Thoracic aorta (tissue), 2 donors: Measurements from ENCODE around the gene ODAD2. TPM values are rescaled to one million over a fixed set of nuclear protein-coding genes. Genes with fewer than 3 reads are reported as not detected.
A peak's percentile ranks its signal among the peaks of the same experiment; 100 is the strongest.

Experiments
- ATAC-seq: fragments of 150-250 bp; one replicate; pipeline ENCODE4 v1.8.0; 2017; ENCODE audit warnings: low read depth; ENCODE audit not compliant: insufficient number of reproducible peaks, low FRiP score
- DNase-seq: peaks from one replicate; pipeline ENCODE4 v3.0.0-alpha.2; 2020; ENCODE audit warnings: low spot score
- H3K27ac ChIP-seq, 2 donors: fragments of 200-600 bp; sonication (generic); 1 replicate in 1 of 2; 2 replicates in 1 of 2; pipeline ENCODE4 v1.5.1; 2016; ENCODE audit warnings: mild to moderate bottlenecking in 2 of 2, moderate library complexity in 2 of 2
- H3K27me3 ChIP-seq: fragments of 200-600 bp; sonication (generic); replicated peaks from 2 replicates; pipeline ENCODE4 v1.6.0; 2016; ENCODE audit warnings: mild to moderate bottlenecking; ENCODE audit not compliant: insufficient read depth
- H3K36me3 ChIP-seq: fragments of 200-600 bp; sonication (generic); one replicate; pipeline ENCODE4 v1.5.1; 2016
- H3K4me1 ChIP-seq, 2 donors: fragments of 200-600 bp; sonication (generic); 1 replicate in 1 of 2; 2 replicates in 1 of 2; pipeline versions ENCODE4 v1.5.1 to v1.6.0; 2016; ENCODE audit warnings: low read depth in 2 of 2, mild to moderate bottlenecking in 1 of 2; ENCODE audit not compliant: control insufficient read depth in 1 of 2
- H3K4me3 ChIP-seq: fragments of 200-600 bp; sonication (generic); 2 replicates; pipeline ENCODE4 v1.5.1; 2016; ENCODE audit warnings: mild to moderate bottlenecking
- H3K9me3 ChIP-seq: fragments of 200-600 bp; sonication (generic); 2 replicates; pipeline ENCODE4 v1.5.1; 2016
- CTCF ChIP-seq: fragments of 200-600 bp; sonication (generic); IDR thresholded peaks from one replicate; pipeline ENCODE4 v1.5.1; 2019; ENCODE audit warnings: antibody characterized with exemption
- total RNA-seq, 2 donors: library from RNA; depleted of rRNA; stranded (reverse); fragments of >200 nt; gene quantifications; one replicate each; pipeline versions ENCODE4 v1.1.0 to v1.2.3, GENCODE V29; 2016

The ODAD2 gene
- total RNA-seq, 2 donors from 2014 or later = 0.54 to 4.3 TPM

DNA sequence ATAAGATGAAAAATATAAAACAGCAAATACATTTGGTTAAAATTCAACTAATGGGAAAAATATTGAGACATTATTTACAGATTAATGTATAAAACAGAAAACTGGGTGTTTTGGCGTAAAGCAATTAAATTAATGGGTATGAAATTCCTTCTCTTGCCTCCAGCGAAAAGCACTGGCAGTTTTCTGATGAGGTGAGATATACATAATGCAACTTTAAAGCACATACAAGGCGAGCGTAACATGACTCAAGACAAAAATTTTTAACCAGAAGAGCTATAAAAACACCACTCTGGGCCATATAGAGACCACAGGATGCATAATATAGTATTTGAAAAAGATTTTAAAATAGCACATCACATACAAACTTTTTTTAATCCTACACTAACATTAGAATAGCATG lies 120.6 kb downstream of the ODAD2 start:
- Histone ChIP-seq H3K36me3 (no peaks in the 10 kb centered on the region), H3K27ac (no peak overlapping the region), H3K4me3 (no peak overlapping the region), H3K27me3 (no peaks in the 10 kb centered on the region), H3K4me1 (no peaks in the 10 kb centered on the region), H3K9me3 (no peaks in the 10 kb centered on the region)
- no peak for DNase-seq
- no peak for TF ChIP-seq CTCF
- ATAC-seq = no peak

GRCh38 chr10:27865221-27865635 lies 133.7 kb downstream of the ODAD2 start:
- no peak for TF ChIP-seq CTCF
- Histone ChIP-seq H3K27ac (no peak overlapping the region), H3K4me3 (no peak overlapping the region), H3K4me1 (peaks cover 0 to 6% of the 10 kb centered on the region in 2 donors), H3K27me3 (no peaks in the 10 kb centered on the region), H3K36me3 (no peaks in the 10 kb centered on the region), H3K9me3 (no peaks in the 10 kb centered on the region)
- DNase-seq = no peak
- no peak for ATAC-seq

DNA sequence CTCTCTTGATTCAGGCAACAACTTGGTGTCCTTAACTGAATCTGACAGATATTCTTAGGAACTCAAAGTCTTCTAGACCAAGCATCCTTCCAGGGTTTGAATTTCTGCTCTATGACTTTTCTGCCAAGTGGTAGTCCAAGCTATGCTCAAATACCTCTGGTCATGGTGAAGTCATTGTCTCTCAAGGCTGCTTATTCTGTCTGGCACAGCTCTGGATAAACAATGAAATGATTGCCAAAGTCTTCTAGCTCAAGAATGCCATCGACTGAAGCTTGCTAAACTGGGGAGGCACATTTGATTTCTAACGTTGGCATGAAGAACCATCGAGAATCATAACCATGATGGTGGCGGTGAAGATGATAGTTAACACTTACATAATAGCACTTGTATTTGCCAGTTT lies 137.1 kb downstream of the ODAD2 start:
- no peaks in the 10 kb centered on the region for H3K9me3 ChIP-seq
- DNase-seq (no peak), ATAC-seq (no peak)
- no peak for TF ChIP-seq CTCF
- H3K36me3 ChIP-seq = no peaks in the 10 kb centered on the region
- H3K4me3 ChIP-seq = no peak overlapping the region
- peaks cover 0 to 6% of the 10 kb centered on the region in 2 donors for H3K4me1 ChIP-seq
- no peaks in the 10 kb centered on the region for H3K27me3 ChIP-seq
- H3K27ac ChIP-seq = no peak overlapping the region

- ATAC-seq (no peak), DNase-seq (no peak)
- no peaks in the 10 kb centered on the region for H3K36me3 ChIP-seq
- no peaks in the 10 kb centered on the region for H3K4me1 ChIP-seq
- no peak for TF ChIP-seq CTCF
- no peaks in the 10 kb centered on the region for H3K27me3 ChIP-seq
- H3K9me3 ChIP-seq = no peaks in the 10 kb centered on the region
- peak overlapping the region; percentile 20 for H3K4me3 ChIP-seq
- H3K27ac ChIP-seq = no peak overlapping the region
Measured at GRCh38 chr10:27857616-27858015, 141.3 kb downstream of the ODAD2 start.

DNA sequence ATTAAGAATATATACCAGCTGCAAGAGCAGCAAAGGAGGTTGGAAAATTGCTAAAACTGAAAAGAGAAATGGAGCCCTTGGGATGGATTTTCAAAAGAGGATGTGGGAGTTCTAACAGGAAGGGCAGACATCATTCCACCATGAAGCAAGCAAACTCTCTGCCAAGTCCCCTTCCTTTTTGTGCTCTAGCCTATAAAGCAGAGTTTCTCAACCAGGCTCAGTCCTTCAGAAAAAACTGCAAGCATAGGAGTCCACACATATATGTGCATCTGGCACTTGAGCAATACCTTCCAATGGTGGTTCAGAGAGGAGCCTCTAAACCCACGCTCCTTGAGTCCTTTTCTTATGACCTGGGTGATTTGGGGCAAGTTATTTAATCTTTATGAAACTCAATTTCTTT lies 154.7 kb downstream of the ODAD2 start:
- Histone ChIP-seq H3K9me3 (no peaks in the 10 kb centered on the region), H3K4me3 (no peak overlapping the region), H3K27me3 (no peaks in the 10 kb centered on the region), H3K4me1 (no peaks in the 10 kb centered on the region), H3K36me3 (no peaks in the 10 kb centered on the region), H3K27ac (no peak overlapping the region)
- TF ChIP-seq CTCF = no peak
- no peak for ATAC-seq
- no peak for DNase-seq
